Breast epithelium (tissue), 3 donors: ENCODE results near the gene SLC6A12.

Experiments
- CTCF ChIP-seq, 3 donors: fragments of 450-650 bp; IDR thresholded peaks; one replicate each; pipeline ENCODE4 v1.5.1; 2016 to 2017; ENCODE audit warnings: antibody characterized with exemption in 3 of 3, mild to moderate bottlenecking in 3 of 3, moderate library complexity in 3 of 3
- POLR2A ChIP-seq: fragments of 450-650 bp; IDR thresholded peaks from one replicate; pipeline ENCODE4 v1.6.1; 2016; ENCODE audit warnings: antibody characterized with exemption, mild to moderate bottlenecking, moderate library complexity

GRCh38 chr12:206746-207440, 7.1 kb downstream of the SLC6A12 start:
- no peak for TF ChIP-seq CTCF (IDR thresholded peaks at IDR 0.05)
- TF ChIP-seq POLR2A, result no peak
